Activated CD4-positive, CD25-positive, alpha-beta regulatory T cell treated with anti-CD3 and anti-CD28 coated beads, Interleukin-2, amount 50 U/mL, for 24 hours (primary cell): ENCODE results near the gene FCRLA.
"Not testable (repeated sequence)": the region's sequence is repeated elsewhere in the genome, so short reads cannot be mapped to it uniquely, and the experiment has no call there.

ENCODE experiments used
- ATAC-seq, 2 donors: fragments of 150-1000 bp; cut with Tn5 transposase; one replicate each; pipeline ENCODE4 v1.10.0; 2021; ENCODE audit warnings: mild to moderate bottlenecking in 1 of 2, moderate library complexity in 1 of 2

FCRLA gene

DNA sequence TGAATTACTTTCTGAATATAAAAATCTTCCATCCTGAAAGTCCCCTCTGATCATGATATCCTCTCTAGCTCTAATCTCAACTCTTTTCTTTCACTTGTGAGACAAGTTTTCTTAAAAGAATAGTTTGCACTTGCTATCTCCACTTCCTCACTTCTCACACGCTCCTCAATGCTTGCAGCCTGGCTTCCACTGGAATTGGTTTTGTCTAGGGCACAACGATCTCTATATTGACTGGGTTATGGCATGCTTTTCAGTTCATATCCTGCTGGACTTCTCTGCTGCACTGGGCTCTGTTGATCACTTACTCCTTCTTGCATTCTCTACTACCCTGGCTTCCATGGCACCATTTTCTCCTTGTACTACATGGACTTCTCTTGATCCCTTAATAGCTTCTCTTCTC lies 474 bp downstream of the FCRLA start:
- ATAC-seq, result no peak

DNA sequence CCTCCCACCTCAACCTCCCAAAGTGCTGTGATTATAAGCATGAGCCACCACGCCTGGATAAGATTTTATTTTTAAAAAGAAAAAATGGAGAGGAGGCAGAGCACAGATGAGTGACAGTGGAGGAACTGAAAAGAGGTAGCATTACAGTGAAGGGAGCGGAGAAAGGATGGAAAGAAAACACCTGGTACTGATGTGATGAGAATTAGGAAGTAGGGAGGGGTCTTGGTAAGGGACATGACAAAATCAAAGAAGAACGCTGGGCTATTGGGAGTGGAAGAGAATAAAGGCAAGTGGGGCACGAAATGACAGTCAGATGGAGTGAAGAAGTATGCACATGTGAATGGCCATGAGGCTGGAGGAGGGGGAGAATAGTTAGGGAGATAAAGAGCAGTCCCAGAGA lies 2.3 kb downstream of the FCRLA start:
- ATAC-seq, result no peak

DNA sequence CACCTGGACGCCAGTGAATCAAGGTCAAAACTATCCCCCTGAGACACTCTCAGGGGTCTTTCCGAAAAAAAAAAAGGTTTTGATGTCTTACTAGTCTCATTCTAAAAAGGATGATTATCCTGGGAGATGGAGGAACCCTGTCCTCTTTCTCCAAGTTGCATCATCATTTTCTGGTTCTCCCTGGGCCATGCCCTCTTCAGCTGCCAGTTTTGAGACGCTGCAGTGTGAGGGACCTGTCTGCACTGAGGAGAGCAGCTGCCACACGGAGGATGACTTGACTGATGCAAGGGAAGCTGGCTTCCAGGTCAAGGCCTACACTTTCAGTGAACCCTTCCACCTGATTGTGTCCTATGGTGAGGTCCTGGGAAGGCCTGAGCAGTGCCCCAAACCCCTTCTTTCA lies 3.5 kb downstream of the FCRLA start:
- no peak for ATAC-seq

DNA sequence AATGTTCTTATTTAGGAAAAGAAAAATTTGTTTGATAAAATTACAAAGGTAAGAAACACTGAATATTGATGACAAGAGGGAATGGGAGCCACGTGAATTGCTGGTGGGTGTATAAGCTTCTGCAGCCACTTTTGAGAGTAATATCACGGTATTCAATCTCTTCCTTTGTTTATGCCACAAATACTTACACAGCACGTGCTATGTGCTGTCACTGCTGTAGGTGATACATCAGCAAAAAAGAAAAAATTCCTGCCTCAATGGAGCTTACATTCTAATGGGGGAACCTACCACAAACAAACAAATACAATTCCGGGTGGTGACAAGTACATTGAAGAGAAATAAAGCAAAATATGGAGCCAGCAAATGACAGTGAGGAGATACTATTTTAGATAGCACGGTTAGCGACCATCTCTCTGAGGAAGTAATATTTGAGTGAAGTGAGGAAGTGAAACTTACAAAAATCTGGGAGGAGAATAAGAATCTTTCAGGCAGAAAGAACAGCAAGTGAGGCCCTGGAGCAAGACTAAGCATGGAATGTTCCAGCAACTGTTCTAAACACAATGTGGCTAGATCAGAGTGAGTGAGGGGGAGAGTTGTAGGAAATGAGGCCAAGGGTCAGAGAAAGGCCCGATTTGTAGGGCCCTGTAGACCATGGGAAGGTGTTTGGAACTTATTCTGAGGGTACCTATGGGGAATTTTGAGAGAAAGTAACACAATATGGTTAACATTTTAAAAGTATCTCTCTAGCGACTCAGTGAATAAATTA lies 11.7 kb downstream of the FCRLA start:
- no peak for ATAC-seq

DNA sequence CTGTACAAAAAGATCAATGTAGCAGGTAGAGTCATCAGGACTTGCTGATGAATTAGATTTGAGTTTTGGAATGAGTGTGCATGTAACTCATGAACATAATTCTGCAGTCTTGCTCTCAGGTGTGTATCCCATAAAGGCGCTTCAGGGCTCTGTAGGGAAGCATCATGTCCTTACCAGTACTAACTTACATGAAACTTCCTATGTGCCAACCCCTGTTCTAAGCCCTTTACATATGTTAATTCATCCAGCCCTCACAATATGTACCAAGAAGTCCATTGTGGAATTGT lies 12.2 kb downstream of the FCRLA start:
- peak in 1 of 2 donors; percentile 58 for ATAC-seq

DNA sequence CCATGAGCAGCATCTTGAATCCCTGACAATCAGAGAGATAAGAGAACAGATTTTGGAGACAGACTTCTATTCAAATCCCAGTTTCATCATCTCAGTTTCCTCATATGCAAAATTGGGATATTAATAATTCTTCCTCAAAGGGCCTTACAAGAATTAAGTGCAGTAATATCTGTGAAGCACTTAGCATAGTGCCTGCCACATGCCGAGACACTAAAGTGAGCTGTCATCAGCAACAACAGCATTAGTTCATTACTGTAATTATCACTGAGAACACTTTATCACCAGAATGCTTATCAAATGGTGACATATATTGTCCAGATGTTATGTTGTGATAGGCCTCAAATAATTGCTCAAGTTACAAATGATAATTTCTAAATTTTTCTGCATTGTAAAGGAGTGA lies 13.4 kb downstream of the FCRLA start:
- ATAC-seq, result no peak

DNA sequence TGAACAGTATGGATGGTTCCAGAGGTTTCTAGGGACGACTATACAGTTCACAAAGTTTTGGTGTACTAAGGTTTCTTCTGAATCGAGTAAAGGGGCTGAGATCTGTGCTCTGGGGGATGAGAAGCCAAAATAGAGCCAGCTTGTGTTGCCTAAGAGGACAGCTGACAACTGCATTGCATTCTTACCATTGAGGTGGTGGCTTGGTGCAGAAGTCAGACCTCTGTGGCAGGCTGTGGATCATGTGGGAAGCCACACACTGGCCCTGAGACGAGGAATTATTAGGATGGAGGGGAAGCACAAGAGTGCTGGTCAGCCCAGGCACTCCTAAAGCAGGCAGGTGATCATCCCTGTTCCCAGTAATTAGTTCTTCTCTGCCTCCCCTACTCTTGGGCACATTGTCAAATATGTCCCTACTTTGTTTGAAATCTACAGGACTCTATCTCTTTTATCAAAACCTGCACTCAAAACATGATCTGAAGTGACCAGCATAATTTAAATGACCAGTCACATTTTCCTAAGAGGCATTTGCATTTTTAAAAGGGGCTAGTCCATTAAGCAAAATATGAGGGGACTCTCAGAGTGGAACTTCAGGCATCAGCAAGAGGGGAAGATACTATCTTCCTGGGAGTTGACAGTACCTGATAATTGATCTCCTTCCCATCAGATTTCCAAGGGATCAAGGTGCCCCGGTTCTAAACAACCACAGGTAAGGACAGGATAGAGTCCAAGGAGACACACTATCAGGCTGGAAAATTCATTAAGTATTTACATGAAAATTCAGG lies 14.1 kb downstream of the FCRLA start, which contains the start of gene FCRLB:
Gene FCRLB (plus strand): TSS at position 589 of the 782 bp plus-strand sequence. CDS start 1,129 bp downstream, outside the sequence.
- no peak for ATAC-seq

DNA sequence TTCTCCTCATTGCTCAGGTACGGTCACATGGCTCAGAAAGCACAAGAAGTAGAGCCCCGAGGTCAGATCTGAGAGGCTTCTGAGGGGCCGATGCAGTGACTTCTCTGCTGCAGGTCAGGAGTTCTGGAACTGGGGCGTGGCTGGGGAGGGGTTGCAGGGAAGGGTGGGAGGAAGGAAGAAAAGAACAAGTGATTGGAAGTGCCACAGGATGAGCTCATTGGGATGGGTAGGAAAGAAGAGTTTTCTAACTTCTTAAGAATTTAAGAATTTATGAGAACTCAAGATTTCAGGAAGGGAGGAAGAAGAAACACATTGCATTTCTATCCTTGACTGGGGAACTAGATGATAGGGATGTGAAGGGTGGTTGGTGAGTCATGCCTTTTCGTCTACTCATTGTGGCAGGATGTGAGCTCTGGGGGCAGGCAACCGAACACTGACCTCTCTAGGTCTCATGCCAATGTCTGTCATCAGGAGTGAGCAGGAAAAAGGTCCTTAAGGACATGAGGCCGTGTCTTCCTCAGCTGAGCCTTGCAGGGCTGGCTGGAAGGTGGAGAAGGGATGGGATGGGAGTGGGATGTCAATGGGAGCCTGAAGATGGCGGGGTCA lies 14.8 kb downstream of the FCRLA start:
- ATAC-seq, result no peak

DNA sequence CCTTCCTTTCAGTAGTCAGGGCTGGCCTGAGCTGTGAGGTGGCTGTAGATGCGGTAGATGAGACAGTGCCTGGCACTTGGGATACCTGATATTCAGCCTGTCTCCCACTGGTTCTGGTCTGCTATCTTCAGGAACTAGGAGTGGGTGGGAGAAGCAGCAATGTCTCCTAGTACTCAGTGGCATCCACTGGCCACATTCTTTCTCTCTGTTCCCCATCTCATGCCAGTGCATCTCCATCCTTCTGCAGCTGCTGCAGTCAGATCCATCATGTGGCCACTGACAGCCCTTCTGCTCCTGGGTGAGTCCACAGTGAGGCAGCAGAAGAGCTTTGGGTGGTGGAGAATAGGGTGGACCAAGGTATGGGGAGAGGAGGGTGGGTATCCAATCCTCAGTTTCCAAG lies 15.4 kb downstream of the FCRLA start:
- no peak for ATAC-seq

DNA sequence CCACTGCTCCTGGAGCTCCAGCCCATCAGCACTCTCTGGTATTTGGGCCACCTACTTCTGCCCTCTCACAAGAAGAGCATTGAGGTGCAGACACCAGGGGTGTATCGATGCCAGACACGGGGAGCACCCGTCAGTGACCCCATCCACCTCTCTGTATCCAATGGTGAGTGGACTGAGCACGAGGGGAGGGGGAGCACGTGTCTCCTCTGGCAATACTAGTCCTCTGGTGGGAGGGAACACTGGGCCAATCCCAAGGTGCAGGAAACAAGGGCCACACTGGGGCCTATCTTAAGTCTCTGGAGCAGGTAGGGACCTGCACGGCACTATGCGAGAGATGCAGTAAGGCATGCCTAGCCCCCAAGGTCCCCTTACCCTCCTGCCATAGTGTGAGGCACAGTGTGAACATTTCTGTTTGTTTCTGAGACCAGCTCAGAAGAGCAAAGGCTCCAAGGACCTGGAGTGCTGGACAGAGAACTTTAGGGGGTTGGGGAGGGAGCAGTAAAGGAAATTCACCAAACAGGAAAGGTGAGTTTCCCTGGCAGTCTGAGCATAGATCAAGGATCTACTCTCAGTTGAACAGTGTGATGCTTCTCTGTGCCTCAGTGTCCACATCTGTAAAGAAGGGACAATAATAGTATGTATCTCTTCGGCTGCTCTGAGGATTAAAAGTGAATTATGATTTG lies 16.6 kb downstream of the FCRLA start:
- no peak for ATAC-seq

DNA sequence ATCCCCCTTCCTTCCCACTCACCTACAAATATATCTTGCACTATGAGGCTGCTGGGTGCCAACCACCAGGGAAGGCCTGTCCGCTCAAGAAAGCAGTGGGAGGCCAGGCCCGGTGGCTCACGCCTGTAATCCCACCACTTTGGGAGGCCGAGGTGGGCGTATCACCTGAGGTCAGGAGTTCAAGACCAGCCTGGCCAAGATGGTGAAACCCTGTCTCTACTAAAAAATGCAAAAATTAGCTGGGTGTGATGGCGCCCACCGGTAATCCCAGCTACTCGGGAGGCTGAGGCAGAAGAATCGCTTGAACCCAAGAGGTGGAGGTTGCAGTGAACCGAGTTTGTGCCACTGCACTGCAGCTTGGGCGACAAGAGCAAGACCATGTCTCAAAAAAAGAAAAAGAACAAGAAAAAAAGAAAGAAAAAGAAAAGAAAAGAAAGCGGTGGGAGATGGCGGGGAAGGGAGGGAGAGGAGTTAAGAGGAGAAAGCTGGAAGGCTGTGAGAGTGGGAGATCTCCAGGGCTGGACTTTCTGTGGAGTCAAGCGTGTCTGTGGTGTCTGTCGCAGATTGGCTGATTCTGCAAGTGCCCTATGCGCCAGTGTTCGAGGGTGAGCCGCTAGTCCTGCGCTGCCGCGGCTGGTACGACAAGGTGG lies 18.4 kb downstream of the FCRLA start:
- not testable (repeated sequence) for ATAC-seq

DNA sequence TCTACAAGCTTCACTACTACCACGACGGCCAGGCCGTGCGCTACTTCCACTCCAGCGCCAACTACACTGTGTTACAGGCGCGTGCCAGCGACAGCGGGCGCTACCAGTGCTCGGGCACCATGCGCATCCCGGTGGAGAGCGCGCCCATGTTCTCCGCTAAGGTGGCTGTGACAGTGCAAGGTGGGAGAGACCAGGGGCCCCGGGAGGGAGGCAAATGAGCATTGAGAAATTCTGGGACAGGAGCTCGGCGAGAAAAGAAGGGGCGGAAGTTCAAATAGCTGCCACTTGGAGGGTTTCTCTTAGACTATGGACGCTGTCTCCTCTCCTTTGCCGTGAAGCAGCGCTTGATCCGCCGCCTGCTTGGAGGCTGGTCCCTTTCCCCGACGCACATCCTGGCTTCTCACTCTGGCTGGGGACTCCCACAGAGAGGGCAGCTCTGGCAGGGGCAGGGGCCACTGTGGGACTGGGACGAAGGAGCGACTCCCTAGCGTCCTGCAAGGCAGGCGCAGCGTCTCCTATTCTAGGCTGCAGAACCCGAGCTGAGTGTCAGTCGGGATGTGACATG lies 19.0 kb downstream of the FCRLA start:
- peak; percentile 15 to 18 for ATAC-seq

DNA sequence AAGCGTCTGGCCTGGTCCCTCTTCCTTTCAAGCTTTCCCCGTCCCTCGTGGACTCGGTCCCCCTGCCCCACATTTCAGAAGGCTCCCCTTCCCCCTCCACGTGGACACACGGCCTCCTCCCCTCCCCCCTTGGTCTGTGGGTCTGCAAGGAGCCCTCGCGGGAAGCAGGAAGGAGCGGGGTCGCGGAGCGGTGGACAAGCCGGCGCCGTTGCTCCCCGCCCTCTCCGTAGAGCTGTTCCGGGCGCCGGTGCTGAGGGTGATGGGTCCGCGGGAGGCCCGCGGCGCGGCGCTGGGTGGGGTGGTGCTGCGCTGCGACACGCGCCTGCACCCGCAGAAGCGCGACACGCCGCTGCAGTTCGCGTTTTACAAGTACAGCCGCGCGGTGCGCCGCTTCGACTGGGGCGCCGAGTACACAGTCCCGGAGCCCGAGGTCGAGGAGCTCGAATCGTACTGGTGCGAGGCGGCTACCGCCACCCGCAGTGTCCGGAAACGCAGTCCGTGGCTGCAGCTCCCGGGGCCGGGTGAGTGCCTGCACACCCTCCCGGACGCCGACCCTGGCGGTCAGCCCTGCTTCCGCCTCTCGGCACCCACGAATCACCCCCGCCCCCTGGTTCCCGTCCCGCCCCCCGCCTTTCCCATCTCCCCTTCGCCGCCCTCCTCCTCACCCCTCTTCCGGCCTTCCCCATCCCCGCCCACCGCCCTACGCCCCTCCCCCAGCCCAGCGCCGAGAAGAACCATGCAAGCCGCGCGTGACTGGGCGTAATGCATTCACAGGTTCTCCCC lies 19.6 kb downstream of the FCRLA start:
- peak; percentile 47 to 51 for ATAC-seq

DNA sequence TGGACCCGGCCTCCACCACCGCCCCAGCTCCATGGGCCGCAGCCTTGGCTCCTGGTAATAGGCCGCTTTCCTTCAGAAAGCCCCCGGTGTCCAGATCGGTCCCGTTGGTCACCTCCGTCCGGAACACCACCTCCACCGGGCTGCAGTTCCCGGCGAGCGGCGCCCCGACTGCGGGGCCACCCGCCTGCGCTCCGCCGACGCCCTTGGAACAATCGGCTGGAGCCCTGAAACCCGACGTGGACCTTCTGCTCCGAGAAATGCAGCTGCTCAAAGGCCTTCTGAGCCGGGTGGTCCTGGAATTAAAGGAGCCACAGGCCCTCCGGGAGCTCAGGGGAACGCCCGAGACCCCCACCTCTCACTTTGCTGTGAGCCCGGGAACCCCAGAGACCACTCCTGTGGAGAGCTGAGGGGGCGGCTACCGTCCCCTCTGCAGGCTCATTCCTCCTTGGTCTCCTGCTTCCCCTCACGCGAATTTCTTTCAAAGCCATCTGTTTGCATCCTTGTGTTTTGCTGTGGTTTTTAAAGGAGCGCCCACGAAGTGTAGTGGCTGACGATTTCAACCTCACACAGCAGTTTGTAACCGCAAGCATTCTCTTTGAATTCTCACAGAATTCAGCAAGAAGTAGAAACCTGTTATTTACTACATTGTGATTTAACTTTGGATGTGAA lies 20.4 kb downstream of the FCRLA start:
- ATAC-seq, result peak in 1 of 2 donors; percentile 9

DNA sequence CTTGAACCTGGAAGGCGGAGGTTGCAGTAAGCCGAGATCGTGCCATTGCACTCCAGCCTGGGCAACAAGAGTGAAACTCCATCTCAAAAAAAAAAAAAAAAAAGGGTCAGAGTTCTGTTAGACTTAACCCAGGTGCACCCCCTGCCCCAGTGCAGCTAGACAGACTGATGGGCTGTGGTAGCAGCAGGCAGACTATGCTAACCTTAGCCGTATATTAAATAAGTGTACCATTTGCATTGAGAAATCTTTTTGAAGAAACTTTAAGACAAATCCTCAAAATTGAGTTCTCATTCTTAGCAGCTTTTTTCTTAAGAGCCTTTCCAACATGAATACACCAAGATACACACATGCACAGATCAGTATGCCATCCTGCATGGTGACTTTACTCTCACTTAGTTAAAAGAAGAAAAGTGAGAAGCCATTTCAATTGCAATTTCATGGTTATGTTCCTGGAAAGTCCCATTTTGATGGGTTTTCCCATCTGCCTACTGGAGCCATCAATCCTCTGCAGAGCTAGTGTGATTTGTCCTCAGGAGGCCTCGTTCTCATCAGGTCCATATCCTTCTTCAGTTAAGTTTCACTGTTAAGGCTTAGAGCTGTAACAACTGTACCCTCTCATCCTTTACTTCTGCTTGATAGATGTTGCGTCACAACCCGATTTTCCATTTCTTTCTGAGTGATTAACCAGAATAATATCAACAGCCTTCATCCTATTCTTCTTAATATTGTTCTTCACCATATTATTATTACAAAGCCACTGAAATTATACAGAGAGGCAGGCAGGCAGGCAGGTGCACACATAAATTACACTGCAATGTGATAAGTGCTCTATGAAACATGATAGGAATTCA lies 21.6 kb downstream of the FCRLA start:
- no peak for ATAC-seq

DNA sequence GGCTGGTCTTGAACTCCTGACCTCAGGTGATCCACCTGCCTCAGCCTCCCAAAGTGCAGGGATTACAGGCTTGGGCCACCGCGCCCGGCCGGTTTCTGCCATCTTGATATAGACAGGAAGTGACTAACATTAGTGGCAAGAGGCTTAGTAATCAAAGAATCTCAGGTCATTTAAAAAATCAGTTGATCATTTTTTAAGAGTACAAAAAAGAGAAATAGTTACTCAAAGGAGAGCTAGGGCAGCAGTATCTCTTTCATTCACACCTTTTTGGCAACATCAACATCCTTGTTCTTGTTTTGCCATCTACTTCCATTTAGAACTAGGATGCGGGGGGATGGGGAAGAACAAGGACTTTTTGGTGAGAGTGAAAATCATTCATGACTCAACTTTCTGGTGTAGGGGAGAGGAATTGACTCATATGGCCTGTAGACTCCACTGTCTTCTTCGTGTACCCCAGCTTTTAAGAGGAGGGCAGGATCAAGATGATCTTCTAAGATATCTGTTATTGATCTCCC lies 23.1 kb downstream of the FCRLA start:
- ATAC-seq, result peak; percentile 54 to 66

DNA sequence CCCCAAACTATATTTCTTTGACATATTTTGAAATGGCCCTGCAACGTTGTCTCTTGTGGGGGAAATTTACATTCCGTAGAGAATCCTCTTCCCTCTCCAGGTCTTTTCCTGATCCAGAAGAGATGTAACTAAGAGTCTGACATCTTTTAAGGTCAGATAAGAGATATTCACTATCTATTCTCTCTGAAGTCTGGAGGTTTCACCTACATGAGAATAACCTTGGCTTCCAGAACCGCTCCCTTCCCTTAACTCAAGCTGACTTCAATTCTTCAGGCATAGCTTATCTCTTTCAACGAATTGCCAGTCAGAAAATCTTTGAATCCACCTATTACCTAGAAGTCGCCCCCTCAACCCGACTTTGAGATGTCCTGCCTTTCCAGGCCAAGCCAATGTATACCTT lies 24.2 kb downstream of the FCRLA start:
- ATAC-seq, result no peak

DNA sequence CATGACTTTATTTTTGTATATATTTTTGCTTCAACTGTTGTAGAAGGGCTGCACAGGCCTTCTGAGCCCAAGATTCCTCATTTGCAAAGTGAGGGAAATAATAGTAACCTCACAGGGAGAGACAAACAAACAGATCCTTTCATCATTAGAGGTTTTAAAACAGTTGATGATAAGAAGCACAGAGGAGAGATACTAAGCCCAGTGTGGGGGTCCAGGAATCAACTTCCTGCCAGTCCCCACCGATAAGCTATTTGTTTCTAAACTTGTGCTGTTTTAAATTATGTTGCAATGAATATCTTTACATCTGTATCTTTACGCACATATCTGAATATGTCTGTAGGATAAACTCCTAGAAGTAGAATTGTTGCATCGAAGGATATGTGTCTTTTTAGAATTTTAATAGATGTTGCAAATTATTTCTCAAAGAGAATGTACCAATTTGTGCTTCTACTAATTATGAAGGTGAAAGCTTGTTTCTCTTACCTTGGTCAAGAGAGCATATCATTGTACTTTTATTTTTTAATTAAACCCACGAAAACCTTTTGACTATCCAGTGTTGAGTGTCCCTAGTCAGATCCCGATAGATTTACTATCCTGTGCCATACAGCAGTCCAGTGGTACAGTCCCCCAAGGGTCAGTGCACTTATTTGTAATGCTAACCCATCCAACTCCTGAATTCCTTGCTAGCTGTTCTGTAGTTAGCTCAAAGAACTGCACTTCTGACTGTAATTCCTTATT lies 25.1 kb downstream of the FCRLA start:
- ATAC-seq, result no peak

DNA sequence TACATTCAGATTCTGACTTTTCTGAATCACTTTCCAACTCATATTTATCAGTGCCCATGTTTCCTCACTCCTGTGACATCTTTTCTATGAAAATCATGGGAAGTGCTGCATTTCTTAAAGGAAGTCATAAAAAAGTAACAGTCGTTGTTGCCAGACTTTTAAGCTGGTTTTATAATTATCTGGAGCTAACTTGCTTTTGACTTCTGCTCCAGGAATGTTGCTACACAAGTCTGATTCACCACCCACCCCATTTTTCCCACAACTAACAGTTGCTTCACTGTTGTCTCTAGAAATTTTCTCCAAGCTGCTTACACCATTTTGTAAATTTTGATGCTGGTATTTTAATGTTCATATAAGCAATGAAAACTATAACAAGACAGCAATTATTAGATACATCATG lies 26.5 kb downstream of the FCRLA start:
- no peak for ATAC-seq
